ENCODE results near the gene SPNS2. TPM values are rescaled to one million over a fixed set of nuclear protein-coding genes. Genes with fewer than 3 reads are reported as not detected.

Gene SPNS2
- total RNA-seq, 1 experiment from 2014 or later: 1.6 TPM

- ChIA-PET CTCF (no interaction called here), POLR2A (no interaction called here), RAD21 (ENCODE audit: low non-redundant PET in 1 of 2, low total read pairs in 2 of 2, uncharacterized antibody in 2 of 2, unreplicated experiment in 2 of 2) (no interaction called here)
- ATAC-seq (no peak), DNase-seq (ENCODE audit: low read depth, low spot score) (no peak)
- Histone ChIP-seq H3K27ac (ENCODE audit: low read depth, low read length) (no peak overlapping the region), H3K4me1 (ENCODE audit: control insufficient read depth in 1 of 2, insufficient read depth in 2 of 2, low read length in 2 of 2) (peaks cover 0 to 8% of the 10 kb centered on the region in 2 experiments; a peak in 3 of 4 replicates), H3K36me3 (ENCODE audit: control insufficient read depth in 1 of 2, insufficient read depth in 2 of 2, low read length in 2 of 2) (no peaks in the 10 kb centered on the region), H3K79me2 (ENCODE audit: insufficient read depth, low read length) (peaks cover 8% of the 10 kb centered on the region), H3K4me3 (replicated peaks in 1 of 2; ENCODE audit: low read depth in 1 of 2, low read length in 2 of 2) (no peak overlapping the region), H4K20me1 (ENCODE audit: insufficient read depth) (no peaks in the 10 kb centered on the region), H2AFZ (ENCODE audit: low read depth, low read length, poor library complexity, severe bottlenecking) (no peak overlapping the region), H3K9ac (ENCODE audit: low read length) (no peak overlapping the region), H3K9me3 (ENCODE audit: control insufficient read depth in 1 of 2, insufficient read depth in 1 of 2, low read depth in 1 of 2, low read length in 2 of 2) (no peaks in the 10 kb centered on the region), H3K4me2 (ENCODE audit: low read length) (no peak overlapping the region), H3K27me3 (ENCODE audit: insufficient read depth, low read length) (no peaks in the 10 kb centered on the region), H3K9me2 (ENCODE audit: insufficient read depth) (no peaks in the 10 kb centered on the region)
- no TSS peak for BruUV-seq (replicated peaks)
- TF ChIP-seq SP1 (IDR thresholded peaks at IDR 0.05; ENCODE audit: low read depth) (no peak), EZH2phosphoT487 (IDR thresholded peaks at IDR 0.05; ENCODE audit: borderline replicate concordance) (no peak), ATF3 (IDR thresholded peaks at IDR 0.05) (no peak), MAX (IDR thresholded peaks at IDR 0.05) (no peak), SRF (IDR thresholded peaks at IDR 0.05; ENCODE audit: low read depth) (no peak), SIN3A (IDR thresholded peaks at IDR 0.05; ENCODE audit: low read depth) (no peak), ZBTB33 (IDR thresholded peaks at IDR 0.05; ENCODE audit: extremely low read depth, insufficient replicate concordance, low read length) (no peak), ZNF274 (IDR thresholded peaks at IDR 0.05; ENCODE audit: low read depth, low read length) (no peak), CTCF (IDR thresholded peaks at IDR 0.05 in 2 of 3, conservative IDR thresholded peaks at IDR 0.05 in 1 of 3; ENCODE audit: borderline replicate concordance in 1 of 3, insufficient read depth in 1 of 3, low read depth in 2 of 3, low read length in 2 of 3) (no peak), TCF7L2 (IDR thresholded peaks at IDR 0.05; ENCODE audit: borderline replicate concordance, extremely low read depth, insufficient read depth, insufficient read length) (no peak), JUND (IDR thresholded peaks at IDR 0.05) (no peak), ELF1 (IDR thresholded peaks at IDR 0.05; ENCODE audit: borderline replicate concordance, low read depth) (no peak), FOSL1 (IDR thresholded peaks at IDR 0.05; ENCODE audit: low read depth) (no peak), ZFX (IDR thresholded peaks at IDR 0.05) (no peak), POLR2A (IDR thresholded peaks at IDR 0.05; ENCODE audit: borderline replicate concordance, extremely low read depth, insufficient read depth, insufficient read length) (no peak), EGR1 (IDR thresholded peaks at IDR 0.05; ENCODE audit: low read depth) (no peak), REST (IDR thresholded peaks at IDR 0.05; ENCODE audit: low read depth) (no peak), EZH2 (IDR thresholded peaks at IDR 0.05) (no peak)
- intact Hi-C loops (cut with micrococcal nuclease): no loop called here
These were observed 61.3 kb downstream of the SPNS2 start for GRCh38 chr17:4559966-4560365.

Data from HCT116 (cell line).